HepG2 (cell line): ENCODE data around the gene NARS2. TPM values are rescaled to one million over a fixed set of nuclear protein-coding genes. Genes with fewer than 3 reads are reported as not detected.
A peak's percentile ranks its signal among the peaks of the same experiment; 100 is the strongest.

Experiments
- ATAC-seq: fragments of 200-7000 bp; cut with Tn5 transposase; 3 replicates; pipeline ENCODE4 v1.9.1; 2020; ENCODE audit warnings: mild to moderate bottlenecking, moderate library complexity
- BruUV-seq: library from RNA; stranded (reverse); fragments of 400-500 nt; replicated peaks from 2 replicates; lab custom pipeline; 2021; lab: Mats Ljungman, UMichigan
- CTCF ChIA-PET: fragments of 300-600 bp; formaldehyde crosslinking; extraction: SDS; loops from one replicate; lab custom pipeline; 2021; ENCODE audit warnings: low total read pairs, inconsistent platforms, low intra/inter-chr PET ratio; lab: Yijun Ruan, JAX
- POLR2A ChIA-PET: fragments of 350-600 bp; sonication (Branson Sonifier 250); formaldehyde crosslinking; loops from one replicate; lab custom pipeline; 2020; ENCODE audit warnings: antibody characterized with exemption, inconsistent platforms; lab: Yijun Ruan, JAX
- DNase-seq: peaks from one replicate; pipeline ENCODE4 v3.0.0-alpha.2; 2015; ENCODE audit warnings: low spot score
- FAIRE-seq: peaks from 3 replicates; lab custom pipeline; 2011; peaks lifted over from hg19 to GRCh38; lab: Jason Lieb, UNC
- H2AFZ ChIP-seq: one replicate; pipeline ENCODE4 v1.6.1; 2011; ENCODE audit warnings: low read length, inconsistent platforms
- H3K27ac ChIP-seq: fragments of 300-600 bp; 3 replicates; pipeline ENCODE4 v1.8.0; 2011; ENCODE audit warnings: mixed run types, mild to moderate bottlenecking, mixed read lengths, low read length, inconsistent platforms; ENCODE audit not compliant: insufficient read depth; ENCODE audit errors: extremely low read length
- H3K27me3 ChIP-seq, 2 experiments: fragments of 200-600 bp in 1 of 2; 2 replicates in 1 of 2; 3 replicates in 1 of 2; pipeline versions ENCODE4 v1.6.0 to v1.8.0; 2011; ENCODE audit warnings: low read length in 2 of 2, mild to moderate bottlenecking in 2 of 2, moderate library complexity in 2 of 2, inconsistent platforms in 1 of 2; ENCODE audit not compliant: insufficient read depth in 2 of 2, control insufficient read depth in 1 of 2
- H3K36me3 ChIP-seq, 2 experiments: fragments of 200-600 bp in 1 of 2; replicated peaks in 1 of 2; 2 replicates in 1 of 2; 3 replicates in 1 of 2; pipeline versions ENCODE4 v1.5.1 to v1.8.0; 2011; ENCODE audit warnings: low read length in 2 of 2, inconsistent platforms in 1 of 2; ENCODE audit not compliant: insufficient read depth in 2 of 2, control insufficient read depth in 1 of 2
- H3K4me1 ChIP-seq: 2 replicates; pipeline ENCODE4 v1.5.1; 2012; ENCODE audit warnings: low read length, inconsistent platforms; ENCODE audit not compliant: insufficient read depth
- H3K4me2 ChIP-seq: 2 replicates; pipeline ENCODE4 v1.6.0; 2011; ENCODE audit warnings: low read depth, low read length, inconsistent platforms
- H3K4me3 ChIP-seq, 3 experiments: fragments of 200-600 bp in 1 of 3; sonication (generic), shearing (Covaris generic) in 1 of 3; replicated peaks in 1 of 3; 2 replicates each; pipeline ENCODE4 v1.5.1; 2011 to 2016; ENCODE audit warnings: low read length in 3 of 3, inconsistent platforms in 2 of 3, low read depth in 2 of 3, mild to moderate bottlenecking in 2 of 3, control low read depth in 1 of 3, mixed read lengths in 1 of 3; ENCODE audit not compliant: insufficient read depth in 1 of 3
- H3K79me2 ChIP-seq: one replicate; pipeline ENCODE4 v1.6.1; 2011; ENCODE audit warnings: low read length, inconsistent platforms; ENCODE audit not compliant: insufficient read depth
- H3K9ac ChIP-seq: 2 replicates; pipeline ENCODE4 v1.6.0; 2011; ENCODE audit warnings: mild to moderate bottlenecking, low read depth, low read length, inconsistent platforms; ENCODE audit not compliant: insufficient read depth
- H3K9me3 ChIP-seq: 2 replicates; pipeline ENCODE4 v1.5.1; 2012; ENCODE audit warnings: mild to moderate bottlenecking, low read length
- H4K20me1 ChIP-seq: 2 replicates; pipeline ENCODE4 v1.6.0; 2011; ENCODE audit warnings: inconsistent platforms, mild to moderate bottlenecking, low read length, moderate library complexity; ENCODE audit not compliant: insufficient read depth
- DMTF1 ChIP-seq: sonication (generic); formaldehyde crosslinking; IDR thresholded peaks from 2 replicates; pipeline ENCODE4 v1.4.0; 2020; ENCODE audit warnings: mild to moderate bottlenecking, missing genetic modification reagents
- FOXA3 ChIP-seq: IDR thresholded peaks from 2 replicates; pipeline ENCODE4 v1.6.1; 2016; ENCODE audit warnings: missing genetic modification reagents, missing compliant biosample characterization
- FOXP1 ChIP-seq, 2 experiments: fragments of 450-650 bp in 1 of 2; IDR thresholded peaks; 2 replicates each; pipeline ENCODE4 v1.6.1; 2017 to 2018; ENCODE audit warnings: antibody characterized with exemption in 1 of 2
- HMG20A ChIP-seq: IDR thresholded peaks from 2 replicates; pipeline ENCODE4 v1.6.1; 2016; ENCODE audit warnings: borderline replicate concordance
- HOXA7 ChIP-seq: sonication (generic); formaldehyde crosslinking; IDR thresholded peaks from 2 replicates; pipeline ENCODE4 v1.8.1; 2022; ENCODE audit warnings: mild to moderate bottlenecking, missing genetic modification reagents, moderate library complexity
- KAT8 ChIP-seq: IDR thresholded peaks from 2 replicates; pipeline ENCODE4 v1.6.1; 2016; ENCODE audit warnings: missing genetic modification reagents, missing compliant biosample characterization
- POLR2A ChIP-seq, 2 experiments: IDR thresholded peaks; 2 replicates each; pipeline ENCODE4 v1.6.1; 2011; ENCODE audit warnings: low read depth in 2 of 2, low read length in 2 of 2, mild to moderate bottlenecking in 1 of 2, moderate library complexity in 1 of 2; ENCODE audit not compliant: insufficient read depth in 1 of 2
- SRF ChIP-seq: IDR thresholded peaks from 2 replicates; pipeline ENCODE4 v1.6.1; 2011; ENCODE audit warnings: mild to moderate bottlenecking, low read depth, low read length, moderate library complexity
- XBP1 ChIP-seq: sonication (generic); formaldehyde crosslinking; IDR thresholded peaks from 2 replicates; pipeline ENCODE4 v1.5.0; 2020; ENCODE audit warnings: missing genetic modification reagents
- ZNF101 ChIP-seq: sonication (generic); formaldehyde crosslinking; IDR thresholded peaks from 2 replicates; pipeline ENCODE4 v1.4.0; 2020; ENCODE audit warnings: mild to moderate bottlenecking, low read depth, missing genetic modification reagents, borderline replicate concordance
- ZNF354B ChIP-seq: sonication (generic); formaldehyde crosslinking; IDR thresholded peaks from 2 replicates; pipeline ENCODE4 v1.8.0; 2022; ENCODE audit warnings: mild to moderate bottlenecking, missing genetic modification reagents
- WGBS: methylation state at CpG from one replicate; pipeline ENCODE4 v1.1.6; 2017; ENCODE audit warnings: low lambda C conversion rate; 5-methylcytosine and 5-hydroxymethylcytosine counted together
- in situ Hi-C: cut with HindIII; loops from 2 replicates; pipeline ENCODE4 v1.10.0; 2017; ENCODE audit warnings: low pct_unique_long_range_greater_than_20kb; ENCODE audit not compliant: extremely low pct_ligation_motif_present
- intact Hi-C: fragments of 100-400 bp; cut with micrococcal nuclease; formaldehyde crosslinking; loops from one replicate; pipeline ENCODE4 v1.10.0; 2022; ENCODE audit not compliant: unreplicated experiment
- polyA plus RNA-seq, 8 experiments: library from polyadenylated mRNA; depleted of rRNA in 3 of 8; stranded (reverse) in 7 of 8; unstranded in 1 of 8; fragments of >200 nt; fragmentation: Illumina TruSeq in 4 of 8; extraction: Trizol in 4 of 8; gene quantifications; 2 replicates each; pipeline versions ENCODE4 v1.2.1 to v1.2.3, GENCODE V29; 2011 to 2016; ENCODE audit warnings: low read depth in 4 of 8, missing spikeins in 1 of 8, mixed read lengths in 1 of 8; ENCODE audit not compliant: insufficient read depth in 1 of 8
- total RNA-seq, 5 experiments: library from RNA; depleted of rRNA; stranded (reverse); fragments of >200 nt; fragmentation: Illumina TruSeq; extraction: Trizol; gene quantifications; 2 replicates each; pipeline ENCODE4 v1.2.3, GENCODE V29; 2016; ENCODE audit warnings: low read depth in 1 of 5
- TF ChIP-seq, protein P1 (sequence below): IDR thresholded peaks from 2 replicates; pipeline ENCODE4 v1.4.0; 2020; ENCODE audit warnings: mild to moderate bottlenecking, missing genetic modification reagents

NARS2 gene
- total and polyA plus RNA-seq, 2 of the 13 experiments (the other 11 are each of a cell fraction or from before 2014, with no cell fraction given): 45.9 to 65.0 TPM

DNA sequence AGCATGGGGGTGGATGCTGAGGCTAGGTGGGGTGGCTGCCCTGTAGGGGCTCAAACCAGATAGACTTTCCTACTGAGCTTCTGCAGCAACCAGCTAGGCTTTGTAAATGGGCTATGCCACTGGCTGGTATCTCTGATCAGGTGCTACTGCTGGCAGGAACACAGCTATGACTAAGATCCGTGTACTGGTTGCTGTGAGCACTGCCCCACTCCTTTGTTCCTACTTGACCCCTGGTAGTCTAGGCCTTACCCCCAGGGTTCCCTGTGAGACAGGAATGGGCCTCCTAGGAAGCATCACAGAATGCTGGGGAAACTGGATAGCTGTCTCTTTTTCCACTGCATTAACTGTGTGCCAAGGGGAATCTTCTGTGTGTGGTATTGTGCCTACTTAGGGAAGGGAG lies 98.6 kb downstream of the NARS2 start:
- in situ Hi-C loops (no loop called here), intact Hi-C loops (no loop called here)
- H4K20me1 ChIP-seq: no peaks in the 10 kb centered on the region
- no peak overlapping the region for H3K4me3 ChIP-seq
- H3K27me3 ChIP-seq: no peaks in the 10 kb centered on the region
- no TSS peak for BruUV-seq
- no peaks in the 10 kb centered on the region for H3K9me3 ChIP-seq
- H3K36me3 ChIP-seq: peaks cover 11 to 32% of the 10 kb centered on the region in 2 experiments
- POLR2A ChIA-PET: no interaction called here
- ATAC-seq (no peak), DNase-seq (no peak)
- no peak for TF ChIP-seq DMTF1 (CRISPR knock-in tag)
- TF ChIP-seq POLR2A (IDR thresholded peaks at IDR 0.05; ENCODE audit: insufficient read depth in 1 of 2, low read depth in 2 of 2, low read length in 2 of 2): no peak
- no peak for TF ChIP-seq KAT8 (CRISPR knock-in tag)
- TF ChIP-seq SRF: no peak
- no peak for TF ChIP-seq ZNF101 (CRISPR knock-in tag)
- TF ChIP-seq ZNF354B (CRISPR knock-in tag): no peak
- TF ChIP-seq, all 625 proteins: peak for 0
- no CpG with 5 or more reads among the region's 1 CpG for WGBS
- Histone ChIP-seq H2AFZ (no peak overlapping the region), H3K27ac (no peak overlapping the region), H3K4me2 (no peak overlapping the region), H3K79me2 (no peaks in the 10 kb centered on the region), H3K9ac (no peak overlapping the region), H3K4me1 (peaks cover 38% of the 10 kb centered on the region)
- FAIRE-seq: no peak
- CTCF ChIA-PET: no interaction called here

- Histone ChIP-seq H3K27ac (no peak overlapping the region), H3K4me2 (no peak overlapping the region), H3K9ac (no peak overlapping the region), H2AFZ (no peak overlapping the region), H3K36me3 (peaks cover 11 to 29% of the 10 kb centered on the region in 2 experiments), H3K79me2 (no peaks in the 10 kb centered on the region), H3K9me3 (no peaks in the 10 kb centered on the region), H3K4me3 (no peak overlapping the region), H4K20me1 (no peaks in the 10 kb centered on the region), H3K27me3 (no peaks in the 10 kb centered on the region), H3K4me1 (peaks cover 38% of the 10 kb centered on the region)
- ChIA-PET POLR2A (no interaction called here), CTCF (no interaction called here)
- ATAC-seq: peak; percentile 65
- DNase-seq: peak; percentile 33
- in situ Hi-C loops: no loop called here
- TSS peak; percentile 12 for BruUV-seq
- no peak for FAIRE-seq
- intact Hi-C loops: no loop called here
- TF ChIP-seq, protein P1, sequence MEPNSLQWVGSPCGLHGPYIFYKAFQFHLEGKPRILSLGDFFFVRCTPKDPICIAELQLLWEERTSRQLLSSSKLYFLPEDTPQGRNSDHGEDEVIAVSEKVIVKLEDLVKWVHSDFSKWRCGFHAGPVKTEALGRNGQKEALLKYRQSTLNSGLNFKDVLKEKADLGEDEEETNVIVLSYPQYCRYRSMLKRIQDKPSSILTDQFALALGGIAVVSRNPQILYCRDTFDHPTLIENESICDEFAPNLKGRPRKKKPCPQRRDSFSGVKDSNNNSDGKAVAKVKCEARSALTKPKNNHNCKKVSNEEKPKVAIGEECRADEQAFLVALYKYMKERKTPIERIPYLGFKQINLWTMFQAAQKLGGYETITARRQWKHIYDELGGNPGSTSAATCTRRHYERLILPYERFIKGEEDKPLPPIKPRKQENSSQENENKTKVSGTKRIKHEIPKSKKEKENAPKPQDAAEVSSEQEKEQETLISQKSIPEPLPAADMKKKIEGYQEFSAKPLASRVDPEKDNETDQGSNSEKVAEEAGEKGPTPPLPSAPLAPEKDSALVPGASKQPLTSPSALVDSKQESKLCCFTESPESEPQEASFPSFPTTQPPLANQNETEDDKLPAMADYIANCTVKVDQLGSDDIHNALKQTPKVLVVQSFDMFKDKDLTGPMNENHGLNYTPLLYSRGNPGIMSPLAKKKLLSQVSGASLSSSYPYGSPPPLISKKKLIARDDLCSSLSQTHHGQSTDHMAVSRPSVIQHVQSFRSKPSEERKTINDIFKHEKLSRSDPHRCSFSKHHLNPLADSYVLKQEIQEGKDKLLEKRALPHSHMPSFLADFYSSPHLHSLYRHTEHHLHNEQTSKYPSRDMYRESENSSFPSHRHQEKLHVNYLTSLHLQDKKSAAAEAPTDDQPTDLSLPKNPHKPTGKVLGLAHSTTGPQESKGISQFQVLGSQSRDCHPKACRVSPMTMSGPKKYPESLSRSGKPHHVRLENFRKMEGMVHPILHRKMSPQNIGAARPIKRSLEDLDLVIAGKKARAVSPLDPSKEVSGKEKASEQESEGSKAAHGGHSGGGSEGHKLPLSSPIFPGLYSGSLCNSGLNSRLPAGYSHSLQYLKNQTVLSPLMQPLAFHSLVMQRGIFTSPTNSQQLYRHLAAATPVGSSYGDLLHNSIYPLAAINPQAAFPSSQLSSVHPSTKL (CRISPR knock-in tag): peak; percentile 33; the same call in 1 of the 2 replicates
- 0 out of 2 replicates have a peak, but pooled peaks have one; percentile 22 for TF ChIP-seq HMG20A (CRISPR knock-in tag)
- TF ChIP-seq XBP1 (CRISPR knock-in tag): no peak
- TF ChIP-seq HOXA7 (CRISPR knock-in tag): no peak
- peak; percentile 36; the same call in 1 of the 2 replicates for TF ChIP-seq FOXA3 (CRISPR knock-in tag)
- TF ChIP-seq FOXP1 (IDR thresholded peaks at IDR 0.05): no peak
- TF ChIP-seq FOXP1 (CRISPR knock-in tag; IDR thresholded peaks at IDR 0.05): peak; percentile 38; the same call in 1 of the 2 replicates
Measured at GRCh38 chr11:78474451-78474850, 100.2 kb downstream of the NARS2 start.
